Stimulated activated CD8-positive, alpha-beta memory T cell treated with anti-CD3 and anti-CD28 coated beads, Interleukin-12 subunit alpha, Interleukin-12 subunit beta, amount 100 ng/mL, for 1 hour (primary cell): ENCODE measurements around the gene TPK1.

Source experiments
- DNase-seq: peaks from one replicate; pipeline ENCODE4 v3.0.0-alpha.2; 2020; ENCODE audit warnings: low read depth

TPK1 gene

GRCh38 chr7:144835652-144836544 is at the start of gene TPK1:
TSS of gene TPK1 (minus strand) at chr7:144836053. CDS start at chr7:144835602, 451 bp downstream.
- DNase-seq = peak; percentile 83

DNA sequence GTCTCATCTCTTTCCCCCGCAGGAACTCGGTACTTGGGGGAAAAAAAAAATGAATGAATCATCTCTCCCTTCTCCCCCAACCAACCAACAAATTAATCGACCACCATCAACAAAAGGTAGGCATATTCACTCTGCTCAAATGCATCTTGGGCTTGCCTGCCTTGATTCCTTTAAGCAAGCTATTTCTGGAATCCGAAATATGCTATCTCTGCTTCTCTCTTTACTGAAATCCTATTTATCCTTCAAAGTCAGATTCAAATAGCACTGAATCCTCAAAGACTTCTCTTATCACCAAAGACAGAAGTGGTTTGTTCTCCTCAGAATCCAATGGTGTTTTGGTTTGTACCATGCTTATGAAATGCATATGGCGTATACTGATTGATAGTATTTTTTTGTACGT is 49.6 kb upstream of the TPK1 start:
- no peak for DNase-seq

- DNase-seq = no peak
These were observed 49.0 kb upstream of the TPK1 start for GRCh38 chr7:144884896-144885295.

- no peak for DNase-seq
These were observed 37.5 kb upstream of the TPK1 start for GRCh38 chr7:144873316-144873845.

DNA sequence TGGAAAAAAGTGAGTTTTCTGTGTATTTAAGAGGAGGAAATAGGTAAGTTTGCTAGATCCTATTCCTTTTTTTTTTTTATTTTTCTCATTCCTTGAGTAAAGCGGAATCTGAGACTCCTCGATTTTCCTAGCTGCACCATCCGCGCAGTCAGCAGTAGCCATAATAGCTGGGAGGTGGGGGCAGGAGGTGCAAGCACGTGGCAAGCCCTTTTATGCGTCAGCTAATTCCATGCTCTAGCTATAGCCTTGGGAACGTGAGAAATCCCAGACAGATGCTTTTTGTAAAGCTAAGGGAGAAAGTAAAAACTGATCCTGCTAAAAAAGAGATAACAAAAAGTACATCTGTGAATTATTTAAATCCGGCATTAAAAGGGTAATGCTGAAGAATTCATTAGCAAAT is 33.2 kb upstream of the TPK1 start:
- DNase-seq = no peak

- DNase-seq = no peak
These were observed 30.3 kb upstream of the TPK1 start for GRCh38 chr7:144866189-144866588.

DNA sequence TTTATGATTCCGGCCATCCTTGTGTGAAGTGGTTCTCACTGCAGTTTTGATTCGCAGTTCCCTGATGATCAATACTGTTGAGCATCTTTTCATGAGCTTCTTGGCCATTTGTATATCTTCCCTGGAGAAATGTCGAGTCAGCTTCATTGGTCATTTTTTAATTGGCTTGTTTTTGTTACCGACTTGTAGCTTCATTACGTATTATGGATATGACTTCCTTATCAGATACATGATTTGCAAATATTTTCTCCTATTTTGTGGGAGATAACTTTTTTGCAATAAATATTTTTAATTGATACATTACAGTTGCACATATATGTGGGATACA is 27.4 kb upstream of the TPK1 start:
- no peak for DNase-seq

DNA sequence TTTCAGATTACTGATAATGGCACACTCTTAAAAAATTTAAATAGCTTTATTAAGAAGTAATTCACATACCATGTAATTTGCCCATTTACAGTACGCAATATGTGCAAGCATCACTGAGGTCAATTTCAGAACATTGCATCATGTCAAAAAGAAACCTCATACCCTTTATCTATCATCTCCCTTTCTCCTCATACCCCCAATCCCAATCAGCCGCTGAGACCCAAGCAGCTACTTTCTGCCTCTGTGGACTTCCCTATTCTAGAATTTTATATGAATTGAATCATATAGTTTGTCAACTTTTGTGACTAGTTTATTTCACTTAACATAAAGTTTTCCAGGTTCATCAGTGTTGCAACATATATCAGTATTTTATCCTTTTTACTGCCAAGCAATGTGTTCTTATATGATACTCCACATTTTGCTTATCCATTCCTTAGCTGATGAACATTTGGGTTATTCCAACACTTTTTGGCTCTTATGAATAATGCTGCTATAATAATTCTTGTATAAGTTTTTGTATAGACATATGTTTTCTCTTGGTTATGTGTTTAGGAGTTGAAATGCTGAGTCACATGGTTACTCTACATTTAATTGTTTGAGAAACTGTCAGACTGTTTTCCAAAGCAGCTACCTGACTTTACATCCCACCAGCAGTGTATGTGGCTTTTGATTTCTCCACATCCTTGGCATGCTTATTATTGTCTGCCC is 26.9 kb upstream of the TPK1 start:
- DNase-seq = no peak

GRCh38 chr7:144859739-144860138 is 23.9 kb upstream of the TPK1 start:
- DNase-seq = no peak

DNA sequence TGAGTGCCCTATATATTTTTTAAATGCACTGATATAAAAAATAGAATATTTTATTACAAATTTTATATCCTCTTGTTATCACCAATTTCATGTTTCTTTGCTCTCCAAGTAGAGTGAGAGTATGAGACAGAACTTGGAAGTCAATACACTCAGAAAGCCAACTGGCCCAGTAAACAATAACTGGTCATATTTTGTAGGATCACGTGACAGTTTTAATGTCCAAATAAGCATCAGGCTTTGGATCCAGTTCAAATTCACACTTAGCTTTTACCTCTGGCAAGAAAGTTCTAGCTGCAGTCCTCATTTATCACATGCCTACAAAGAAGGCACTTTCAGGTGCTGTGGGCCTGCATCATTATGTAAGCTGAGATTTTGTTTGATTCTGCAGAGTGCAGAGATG is 21.6 kb upstream of the TPK1 start:
- no peak for DNase-seq

DNA sequence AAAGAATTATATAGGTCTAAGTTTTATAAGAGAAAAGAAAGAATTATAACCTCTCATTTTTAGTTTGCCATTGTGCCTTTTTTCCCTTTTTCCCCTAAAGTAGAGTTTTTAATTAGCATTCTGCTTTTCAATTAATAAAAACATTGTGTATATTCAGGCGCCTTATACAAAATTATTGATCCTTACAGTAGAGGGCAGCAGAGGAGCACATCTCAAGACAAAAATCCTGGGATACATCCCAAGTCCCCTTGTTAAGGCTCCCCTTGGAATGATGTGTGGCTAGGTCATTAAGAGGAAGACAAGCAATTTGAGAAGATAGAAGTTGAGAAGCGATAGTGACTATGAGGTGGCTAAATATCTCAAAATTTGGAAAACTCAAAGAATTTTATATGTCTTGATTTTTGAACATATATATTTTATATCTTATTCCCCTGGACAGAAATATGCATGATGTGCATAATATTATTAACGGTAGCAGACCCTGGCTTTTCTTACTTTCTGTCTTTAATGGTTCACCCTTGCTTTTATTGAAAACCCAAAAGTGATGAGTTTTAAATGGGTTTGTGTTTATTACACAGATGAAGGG is 19.1 kb upstream of the TPK1 start:
- no peak for DNase-seq

DNA sequence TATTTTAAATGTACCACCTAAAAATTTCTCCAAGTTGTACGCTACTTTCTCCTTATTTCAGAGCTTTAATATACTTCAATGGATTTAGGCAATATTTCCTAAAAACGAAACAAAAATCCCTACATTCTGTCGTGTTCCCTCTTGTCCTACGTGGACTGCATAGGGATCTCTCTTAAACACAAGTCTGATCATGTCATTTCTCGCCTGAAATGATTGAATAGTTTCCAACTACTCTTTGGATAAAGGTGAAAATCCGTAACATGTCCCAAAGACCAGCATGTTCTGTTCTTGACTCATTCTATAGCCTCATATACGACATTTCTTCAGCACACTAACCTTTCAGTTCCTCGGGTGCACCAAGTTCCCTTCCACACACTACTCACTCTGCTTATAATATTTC is 17.7 kb upstream of the TPK1 start:
- DNase-seq = no peak

GRCh38 chr7:144848078-144848477 is 12.2 kb upstream of the TPK1 start:
- DNase-seq = no peak

GRCh38 chr7:144842377-144842851 is 6.6 kb upstream of the TPK1 start:
- DNase-seq = no peak

- DNase-seq = no peak
These were observed 641 bp upstream of the TPK1 start for GRCh38 chr7:144836545-144836842.

DNA sequence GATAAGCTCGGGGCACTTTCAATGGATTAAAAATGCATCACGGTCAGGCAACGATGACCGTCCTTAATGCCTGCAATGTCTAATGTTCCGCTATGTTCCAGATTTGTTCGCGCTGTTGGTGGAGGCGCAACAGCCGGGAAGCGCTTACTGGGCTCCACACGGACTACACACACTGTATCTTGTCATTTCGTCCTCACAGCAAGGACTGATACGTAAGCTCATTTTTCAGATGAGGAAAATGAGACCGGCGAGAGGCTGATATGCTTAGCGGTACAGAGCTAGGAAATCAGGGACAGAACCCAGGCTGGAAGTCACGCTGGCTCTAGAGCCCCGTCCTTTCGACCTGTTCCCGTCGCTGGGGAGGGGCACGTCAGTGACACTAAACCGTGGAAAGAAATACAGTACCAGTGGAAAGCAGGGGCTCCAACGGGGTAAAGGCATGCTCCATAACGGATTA is 670 bp downstream of the TPK1 start:
- no peak for DNase-seq

GRCh38 chr7:144834641-144835144 is 1.2 kb downstream of the TPK1 start:
- no peak for DNase-seq

GRCh38 chr7:144830811-144831210 is 5.0 kb downstream of the TPK1 start:
- DNase-seq = no peak

- DNase-seq = no peak
These were observed 5.6 kb downstream of the TPK1 start for GRCh38 chr7:144830024-144830785.

GRCh38 chr7:144827621-144828020 is 8.2 kb downstream of the TPK1 start:
- DNase-seq = no peak

DNA sequence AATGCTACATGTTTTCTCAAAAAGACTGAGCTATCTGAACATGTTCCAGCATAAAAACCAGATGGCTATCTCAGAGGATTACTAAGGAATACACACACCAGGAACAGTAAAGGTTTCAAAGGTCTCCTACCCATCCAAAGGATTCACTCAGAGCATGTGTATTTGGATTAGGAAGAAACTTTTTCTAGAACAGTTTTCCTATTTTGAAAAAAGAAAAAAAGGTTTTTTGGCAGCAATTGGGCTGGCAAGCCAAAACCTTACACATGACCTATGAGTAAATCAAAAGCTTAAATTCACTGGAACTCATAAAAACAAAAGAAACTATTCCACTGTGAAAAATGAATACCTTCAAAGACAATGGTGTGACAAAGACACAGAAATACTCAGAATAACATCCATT is 9.6 kb downstream of the TPK1 start:
- DNase-seq = no peak

DNA sequence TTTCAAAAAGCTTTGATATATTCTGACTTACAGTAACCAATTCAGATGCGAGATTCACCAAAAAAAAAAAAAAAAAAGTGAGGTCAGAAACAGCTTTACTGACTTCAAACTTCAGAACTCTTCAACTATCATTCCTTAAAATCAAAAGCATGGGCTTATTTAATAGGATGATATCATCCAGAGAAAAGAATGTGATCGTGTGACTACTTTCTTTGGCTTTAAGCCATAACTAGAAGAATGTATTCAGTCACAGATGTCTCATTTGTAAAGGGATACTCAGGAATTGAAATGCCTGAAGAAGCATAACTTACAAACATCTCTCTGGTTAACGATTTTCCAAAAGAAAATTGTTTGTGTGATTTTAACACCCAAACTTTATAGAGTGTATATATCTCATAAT is 11.5 kb downstream of the TPK1 start:
- DNase-seq = no peak
